Smooth muscle cell (in vitro differentiated cells): Measurements from ENCODE around the gene CFAP299. TPM values are rescaled to one million over a fixed set of nuclear protein-coding genes. Genes with fewer than 3 reads are reported as not detected.
"Not testable (repeated sequence)": the region's sequence is repeated elsewhere in the genome, so short reads cannot be mapped to it uniquely, and the experiment has no call there.

ENCODE experiments used
- DNase-seq: peaks from one replicate; lab custom pipeline; 2025; ENCODE audit not compliant: unreplicated experiment; lab: John Stamatoyannopoulos, UW
- H2AFZ ChIP-seq: fragments of 200-600 bp; sonication (generic); 2 replicates; pipeline ENCODE4 v1.6.0; 2016; ENCODE audit warnings: antibody characterized with exemption, low read depth, mild to moderate bottlenecking
- H3F3A ChIP-seq: fragments of 200-600 bp; sonication (generic); 2 replicates; pipeline ENCODE4 v1.6.0; 2017; ENCODE audit warnings: antibody characterized with exemption, low read depth
- H3K27ac ChIP-seq: fragments of 200-600 bp; sonication (generic); 2 replicates; pipeline ENCODE4 v1.5.1; 2016; ENCODE audit warnings: low read depth, mild to moderate bottlenecking
- H3K27me3 ChIP-seq: fragments of 200-600 bp; sonication (generic); 2 replicates; pipeline ENCODE4 v1.6.1; 2016; ENCODE audit warnings: low read depth, mild to moderate bottlenecking
- H3K36me3 ChIP-seq: fragments of 200-600 bp; sonication (generic); 2 replicates; pipeline ENCODE4 v1.5.1; 2016; ENCODE audit warnings: low read depth
- H3K4me1 ChIP-seq: fragments of 200-600 bp; sonication (generic); 2 replicates; pipeline ENCODE4 v1.5.1; 2016; ENCODE audit warnings: low read depth
- H3K4me2 ChIP-seq: fragments of 200-600 bp; sonication (generic); 2 replicates; pipeline ENCODE4 v1.6.0; 2016; ENCODE audit warnings: mild to moderate bottlenecking
- H3K4me3 ChIP-seq: fragments of 200-600 bp; sonication (generic); 2 replicates; pipeline ENCODE4 v1.5.1; 2016; ENCODE audit warnings: mild to moderate bottlenecking
- H3K79me2 ChIP-seq: fragments of 200-600 bp; sonication (generic); 2 replicates; pipeline ENCODE4 v1.6.0; 2016; ENCODE audit warnings: low read depth, mild to moderate bottlenecking
- H3K9ac ChIP-seq: fragments of 200-600 bp; sonication (generic); 2 replicates; pipeline ENCODE4 v1.6.0; 2016; ENCODE audit warnings: low read depth
- H3K9me3 ChIP-seq: fragments of 200-600 bp; sonication (generic); replicated peaks from 2 replicates; pipeline ENCODE4 v1.5.1; 2016; ENCODE audit warnings: low read depth
- H4K20me1 ChIP-seq: fragments of 200-600 bp; sonication (generic); 2 replicates; pipeline ENCODE4 v1.6.0; 2016; ENCODE audit warnings: low read depth
- CTCF ChIP-seq: fragments of 200-600 bp; sonication (generic); IDR thresholded peaks from 2 replicates; pipeline ENCODE4 v1.5.1; 2017; ENCODE audit warnings: borderline replicate concordance, mild to moderate bottlenecking, antibody characterized with exemption; ENCODE audit not compliant: insufficient read depth, poor library complexity, severe bottlenecking
- WGBS: methylation state at CpG from one replicate; pipeline ENCODE4 v1.1.7; 2016; ENCODE audit warnings: low lambda C conversion rate; 5-methylcytosine and 5-hydroxymethylcytosine counted together
- polyA plus RNA-seq: library from polyadenylated mRNA; unstranded; fragments of >200 nt; fragmentation: Nextera tagmentation; extraction: Ambion mirVana; gene quantifications from 2 replicates; pipeline ENCODE4 v1.2.1, GENCODE V29; 2016
- total RNA-seq: library from RNA; depleted of rRNA; stranded (reverse); fragments of >200 nt; gene quantifications from 2 replicates; pipeline ENCODE4 v1.2.3, GENCODE V29; 2014

Gene CFAP299
- total and polyA plus RNA-seq, 2 experiments from 2014 or later: not detected

GRCh38 chr4:80646061-80646460 lies 310.5 kb downstream of the CFAP299 start:
- DNase-seq: no peak
- Histone ChIP-seq H3K36me3 (no peaks in the 10 kb centered on the region), H4K20me1 (no peaks in the 10 kb centered on the region), H3F3A (no peaks in the 10 kb centered on the region), H3K9ac (no peak overlapping the region), H3K27ac (no peak overlapping the region), H3K4me1 (no peaks in the 10 kb centered on the region), H3K79me2 (no peaks in the 10 kb centered on the region), H3K4me3 (no peak overlapping the region), H3K27me3 (no peaks in the 10 kb centered on the region), H2AFZ (no peak overlapping the region), H3K4me2 (no peak overlapping the region), H3K9me3 (no peaks in the 10 kb centered on the region)
- TF ChIP-seq CTCF: no peak
- WGBS: 52% methylated on average over 2 of the region's 2 CpGs

- no peaks in the 10 kb centered on the region for H3F3A ChIP-seq
- TF ChIP-seq CTCF: no peak
- H3K36me3 ChIP-seq: no peaks in the 10 kb centered on the region
- H3K27ac ChIP-seq: no peak overlapping the region
- H3K79me2 ChIP-seq: no peaks in the 10 kb centered on the region
- 80% methylated on average over 2 of the region's 2 CpGs for WGBS
- no peak overlapping the region for H3K4me3 ChIP-seq
- no peak for DNase-seq
- no peaks in the 10 kb centered on the region for H3K4me1 ChIP-seq
- H3K27me3 ChIP-seq: no peaks in the 10 kb centered on the region
- H3K4me2 ChIP-seq: no peak overlapping the region
- H3K9me3 ChIP-seq: peaks cover 4% of the 10 kb centered on the region
- H4K20me1 ChIP-seq: no peaks in the 10 kb centered on the region
- no peak overlapping the region for H3K9ac ChIP-seq
- no peak overlapping the region for H2AFZ ChIP-seq
Measured at GRCh38 chr4:80655662-80656061, 320.1 kb downstream of the CFAP299 start.

GRCh38 chr4:80670118-80670517 lies 334.6 kb downstream of the CFAP299 start:
- not testable (repeated sequence) for H4K20me1 ChIP-seq
- WGBS: 96% methylated on average over 3 of the region's 3 CpGs

GRCh38 chr4:80678413-80678812 lies 342.9 kb downstream of the CFAP299 start:
- H3K4me1 ChIP-seq: no peaks in the 10 kb centered on the region
- no peaks in the 10 kb centered on the region for H3K27me3 ChIP-seq
- no peak for TF ChIP-seq CTCF
- H3K4me2 ChIP-seq: no peak overlapping the region
- no peaks in the 10 kb centered on the region for H3K9me3 ChIP-seq
- DNase-seq: no peak
- no peaks in the 10 kb centered on the region for H3F3A ChIP-seq
- H4K20me1 ChIP-seq: no peaks in the 10 kb centered on the region
- no peaks in the 10 kb centered on the region for H3K36me3 ChIP-seq
- no peak overlapping the region for H3K27ac ChIP-seq
- no peaks in the 10 kb centered on the region for H3K79me2 ChIP-seq
- H3K9ac ChIP-seq: no peak overlapping the region
- H3K4me3 ChIP-seq: no peak overlapping the region
- H2AFZ ChIP-seq: no peak overlapping the region

More at GRCh38 chr4:80670118-80670517, 334.6 kb downstream of the CFAP299 start:
- not testable (repeated sequence) for H2AFZ ChIP-seq, H3K4me2 ChIP-seq, H3K79me2 ChIP-seq, H3K27ac ChIP-seq, H3K4me3 ChIP-seq, H3K9ac ChIP-seq, DNase-seq, H3K9me3 ChIP-seq, H3F3A ChIP-seq, H3K27me3 ChIP-seq, H3K36me3 ChIP-seq, H3K4me1 ChIP-seq
